T-helper 9 cell (primary cell): ENCODE measurements around the gene COL3A1.

Experiments used
- DNase-seq: peaks from one replicate; pipeline ENCODE4 v3.0.0-alpha.2; 2020

The COL3A1 gene

GRCh38 chr2:188976545-188977268, 2.5 kb downstream of the COL3A1 start:
- DNase-seq: no peak

DNA sequence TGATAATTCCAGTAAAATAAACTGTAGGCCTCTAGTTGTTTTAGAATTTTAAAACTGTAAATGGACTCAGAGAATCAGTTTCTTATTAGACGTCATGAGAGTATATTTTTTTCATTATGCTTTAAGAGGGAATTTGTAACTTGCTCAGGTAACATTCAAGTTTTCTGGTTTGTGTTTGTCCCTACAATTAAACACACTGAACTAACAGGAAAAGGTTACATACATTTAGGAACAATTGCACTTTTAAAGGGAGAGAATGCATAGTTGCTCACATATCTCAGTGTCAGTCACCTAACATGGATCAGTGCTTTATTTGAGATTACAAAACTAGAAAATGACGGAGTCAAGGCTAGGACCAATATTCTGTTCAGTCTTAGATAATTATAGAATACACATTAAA, 3.1 kb downstream of the COL3A1 start:
- DNase-seq: no peak

DNA sequence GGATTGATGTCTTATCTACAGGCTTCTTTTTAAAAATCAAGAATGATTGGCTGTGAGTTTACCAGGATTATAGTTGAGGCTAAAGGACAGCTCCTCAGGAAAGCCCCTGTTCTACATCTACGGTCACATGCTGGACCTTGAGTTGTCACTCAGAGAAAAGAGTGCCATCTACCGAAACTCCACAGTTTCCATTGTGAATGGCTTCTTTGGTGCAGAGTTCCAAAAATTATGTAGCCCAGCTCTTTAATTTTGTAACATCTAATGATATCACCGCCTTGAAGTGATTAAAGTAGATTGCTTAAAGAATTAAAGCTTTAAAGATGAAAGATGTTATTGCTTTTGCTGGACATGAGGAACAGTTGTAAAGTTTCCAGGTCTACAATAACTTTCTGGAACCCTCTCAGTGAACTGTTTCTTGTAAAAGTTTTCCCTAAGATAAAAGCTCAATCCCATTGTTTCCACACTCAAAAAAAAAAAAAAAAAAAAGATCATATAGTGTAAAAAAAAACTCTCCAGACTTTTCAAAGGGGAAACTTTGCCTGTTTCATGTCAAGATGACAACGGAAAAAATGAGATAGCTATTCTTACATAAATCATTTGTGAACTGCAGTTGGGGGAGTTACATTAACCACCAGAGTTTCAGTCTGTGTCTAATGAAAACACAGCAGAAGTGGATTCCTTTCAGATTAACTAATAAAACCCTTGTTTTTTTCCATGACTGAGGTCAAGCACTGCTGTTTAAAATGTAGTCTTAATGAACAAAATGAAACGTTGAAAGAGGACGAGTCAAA, 4.3 kb downstream of the COL3A1 start:
- no peak for DNase-seq

DNA sequence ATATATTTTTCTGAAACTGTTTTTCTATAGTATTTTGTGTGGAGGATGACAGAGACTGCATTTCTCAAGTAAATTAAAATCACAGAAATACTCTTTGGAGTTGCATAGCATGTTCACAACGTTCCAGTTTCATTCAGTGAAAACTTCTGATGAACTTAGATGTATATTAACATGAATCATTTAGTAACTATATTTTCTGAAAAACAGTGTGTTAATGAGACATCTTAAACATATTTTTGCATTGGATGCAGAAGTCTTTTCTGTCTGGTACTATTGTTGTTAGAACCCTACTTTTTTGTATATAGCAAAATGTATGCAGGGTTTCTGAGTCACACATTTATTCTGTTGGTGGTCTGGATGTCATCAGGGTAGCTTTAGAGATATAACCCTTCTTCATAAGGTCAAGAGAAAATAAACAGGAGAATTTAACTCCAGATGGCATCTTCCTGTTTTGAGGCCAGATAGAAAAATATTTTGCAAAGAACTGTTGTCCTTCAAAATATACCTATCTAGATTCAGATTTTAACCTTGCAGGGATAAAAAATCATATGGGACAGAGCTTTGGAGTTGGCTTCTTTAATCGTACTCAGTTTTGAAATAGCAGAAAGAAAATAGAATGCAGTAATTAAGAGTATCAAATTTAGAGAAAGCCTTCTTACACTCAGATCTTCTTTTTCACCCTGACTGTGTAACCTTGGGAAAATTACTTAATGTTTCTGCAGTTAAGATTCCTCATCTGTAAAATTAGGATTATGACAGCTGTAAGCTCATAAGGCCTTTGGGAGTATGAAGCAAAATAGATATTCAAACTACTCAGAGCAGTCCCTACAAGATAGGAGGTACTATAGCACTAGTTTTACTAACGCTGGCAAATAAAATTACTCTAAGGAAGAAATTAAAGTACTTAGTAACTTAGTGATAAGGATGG, 5.3 kb downstream of the COL3A1 start:
- no peak for DNase-seq

GRCh38 chr2:188983427-188984064, 9.4 kb downstream of the COL3A1 start:
- DNase-seq: no peak

GRCh38 chr2:188984065-188984491, 9.9 kb downstream of the COL3A1 start:
- no peak for DNase-seq

DNA sequence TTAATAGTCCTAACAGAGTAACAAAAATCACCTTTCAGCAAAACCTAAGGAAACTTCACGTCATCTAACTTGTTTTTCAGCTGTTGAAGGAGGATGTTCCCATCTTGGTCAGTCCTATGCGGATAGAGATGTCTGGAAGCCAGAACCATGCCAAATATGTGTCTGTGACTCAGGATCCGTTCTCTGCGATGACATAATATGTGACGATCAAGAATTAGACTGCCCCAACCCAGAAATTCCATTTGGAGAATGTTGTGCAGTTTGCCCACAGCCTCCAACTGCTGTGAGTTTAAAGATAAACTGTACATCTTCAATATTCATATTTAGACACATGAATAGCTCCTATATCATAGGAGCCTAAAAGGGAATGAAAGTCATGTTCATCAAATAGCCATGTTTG, 10.5 kb downstream of the COL3A1 start:
- DNase-seq: no peak

DNA sequence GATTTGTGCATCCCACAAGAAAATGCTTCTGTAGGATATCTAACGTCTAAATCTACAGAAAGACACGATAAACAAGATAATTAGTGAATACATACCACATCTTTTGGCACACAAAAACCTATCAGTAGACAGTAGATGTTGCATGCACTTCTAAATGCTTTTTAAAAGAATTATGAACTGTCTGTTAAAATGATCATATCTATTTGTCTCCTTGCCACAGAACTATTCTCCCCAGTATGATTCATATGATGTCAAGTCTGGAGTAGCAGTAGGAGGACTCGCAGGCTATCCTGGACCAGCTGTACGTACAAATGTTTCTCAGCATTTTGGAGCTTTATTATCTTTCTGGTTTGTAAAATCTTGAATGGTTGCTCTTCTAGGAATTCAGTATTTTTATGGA, 12.7 kb downstream of the COL3A1 start:
- DNase-seq: no peak

DNA sequence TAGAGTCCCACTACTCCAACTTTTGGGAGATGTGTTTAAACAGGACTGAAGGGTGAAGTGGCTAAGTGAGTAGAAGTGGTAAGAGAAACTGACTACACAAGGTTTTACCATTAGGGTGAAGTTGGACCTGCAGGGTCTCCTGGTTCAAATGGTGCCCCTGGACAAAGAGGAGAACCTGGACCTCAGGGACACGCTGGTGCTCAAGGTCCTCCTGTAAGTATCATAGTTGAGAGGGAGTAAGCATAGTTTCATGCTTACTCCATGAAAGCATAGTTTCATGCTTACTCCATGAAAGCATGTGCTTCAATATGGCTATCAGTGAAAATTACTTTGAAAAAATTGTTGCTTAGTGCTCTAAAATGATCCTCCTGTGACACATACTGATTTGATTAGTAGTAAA, 19.1 kb downstream of the COL3A1 start:
- DNase-seq: no peak

GRCh38 chr2:188997263-188997662, 23.1 kb downstream of the COL3A1 start:
- DNase-seq: no peak

- no peak for DNase-seq
Observed at GRCh38 chr2:189000221-189000620, 26.0 kb downstream of the COL3A1 start.

- no peak for DNase-seq
Observed at GRCh38 chr2:189002079-189002478, 27.9 kb downstream of the COL3A1 start.

- DNase-seq: no peak
Observed at GRCh38 chr2:189008555-189009262, 34.5 kb downstream of the COL3A1 start.

GRCh38 chr2:189010536-189010935, 36.4 kb downstream of the COL3A1 start:
- no peak for DNase-seq

DNA sequence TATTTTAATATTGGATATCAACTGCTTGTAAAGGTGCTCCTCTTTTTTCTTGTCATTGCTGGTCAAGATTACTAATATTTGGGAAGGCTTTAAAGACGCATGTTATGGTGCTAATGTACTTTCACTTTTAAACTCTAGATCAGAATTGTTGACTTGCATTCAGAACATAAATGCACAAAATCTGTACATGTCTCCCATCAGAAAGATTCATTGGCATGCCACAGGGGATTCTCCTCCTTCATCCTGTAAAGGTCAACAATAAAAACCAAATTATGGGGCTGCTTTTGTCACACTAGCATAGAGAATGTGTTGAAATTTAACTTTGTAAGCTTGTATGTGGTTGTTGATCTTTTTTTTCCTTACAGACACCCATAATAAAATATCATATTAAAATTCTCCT, 38.2 kb downstream of the COL3A1 start:
- no peak for DNase-seq

DNA sequence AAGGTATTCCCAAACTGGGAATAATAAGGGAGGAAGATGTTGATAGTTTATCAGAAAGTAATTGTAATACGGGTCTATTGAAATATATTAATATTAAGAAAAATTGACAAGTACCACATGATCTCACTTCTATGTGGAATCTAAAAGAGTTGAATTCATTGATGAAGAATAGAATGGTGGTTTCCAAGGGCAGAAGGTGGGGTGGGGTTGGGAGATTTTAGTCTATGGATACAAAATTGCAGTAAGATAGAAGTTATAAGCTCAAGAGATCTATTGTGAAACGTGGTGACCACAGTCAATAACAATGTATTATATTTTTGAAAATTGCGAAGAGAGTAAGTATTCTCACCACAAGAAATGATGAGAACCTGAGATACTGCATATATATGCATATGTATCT, 38.9 kb downstream of the COL3A1 start:
- DNase-seq: no peak

GRCh38 chr2:189013671-189014448, 39.7 kb downstream of the COL3A1 start:
- DNase-seq: no peak

DNA sequence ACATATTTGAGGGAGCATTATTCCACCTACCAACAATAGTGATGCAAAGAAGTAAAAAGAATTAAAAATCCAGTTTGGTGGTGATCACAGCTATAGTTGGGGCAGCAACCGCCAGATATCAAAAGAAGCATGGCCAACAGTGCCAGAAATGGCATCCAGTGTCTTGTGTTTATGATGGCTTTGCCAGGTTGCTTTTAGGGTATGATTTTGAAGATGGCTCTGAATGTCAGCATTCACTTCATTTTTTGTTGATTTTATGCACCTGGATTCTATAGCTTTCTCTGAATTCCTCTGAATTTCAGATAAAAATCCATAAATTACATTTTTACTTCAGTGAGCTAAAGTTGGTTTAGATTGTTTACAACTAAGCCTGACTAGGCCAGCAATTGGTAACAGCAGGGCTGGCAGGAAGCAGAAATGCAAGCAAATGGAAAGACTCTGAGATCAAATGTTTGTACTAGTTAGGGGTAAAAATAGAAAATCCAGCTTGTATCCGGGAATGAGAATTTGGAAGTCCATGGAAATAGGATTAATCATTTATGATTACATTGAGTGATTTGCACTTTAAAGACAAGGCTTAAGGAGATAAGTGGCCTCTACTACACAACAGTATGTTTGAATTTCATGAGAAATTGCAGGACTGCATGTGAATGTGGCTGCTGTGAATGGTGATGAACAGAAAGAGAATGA, 40.4 kb downstream of the COL3A1 start:
- DNase-seq: no peak

GRCh38 chr2:189015359-189015758, 41.2 kb downstream of the COL3A1 start:
- no peak for DNase-seq

DNA sequence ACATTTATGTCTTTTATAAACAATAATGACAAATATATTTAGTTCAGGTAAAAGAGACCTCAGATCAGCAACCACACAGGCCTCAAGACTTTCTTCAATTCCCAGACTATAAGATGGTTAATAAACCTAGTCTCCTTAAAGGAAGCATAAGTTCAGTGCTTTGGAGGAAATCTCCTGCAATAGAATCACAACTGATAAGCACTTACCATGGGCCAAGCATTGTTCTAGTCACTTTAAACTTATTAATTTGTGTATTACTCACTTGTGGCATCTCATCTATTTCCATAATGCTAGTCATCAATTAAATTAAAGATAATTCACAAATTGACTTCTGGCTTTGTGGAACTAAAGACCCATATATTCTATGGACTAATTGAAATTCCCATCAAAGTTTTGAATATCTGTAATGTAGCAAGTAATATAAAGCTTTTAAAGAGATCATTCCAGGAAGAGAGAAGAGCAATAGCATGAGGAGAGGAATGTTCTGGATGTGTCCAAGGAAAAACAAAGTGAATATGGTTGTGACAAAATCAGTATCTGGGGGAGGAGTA, 42.2 kb downstream of the COL3A1 start:
- no peak for DNase-seq
